ENCODE results near the gene GAB2.
A peak's percentile ranks its signal among the peaks of the same experiment; 100 is the strongest.
"Not testable (repeated sequence)": the region's sequence is repeated elsewhere in the genome, so short reads cannot be mapped to it uniquely, and the experiment has no call there.

Gene GAB2

GRCh38 chr11:78195917-78196560, 221.6 kb downstream of the GAB2 start:
- DNase-seq, result no peak

GRCh38 chr11:78194490-78194889, 223.1 kb downstream of the GAB2 start:
- no peak for DNase-seq

- no peak for DNase-seq
Observed at GRCh38 chr11:78193806-78194205, 223.8 kb downstream of the GAB2 start.

- DNase-seq, result no peak
Observed at GRCh38 chr11:78192911-78193351, 224.7 kb downstream of the GAB2 start.

- DNase-seq, result no peak
Observed at GRCh38 chr11:78192223-78192719, 225.3 kb downstream of the GAB2 start.

GRCh38 chr11:78190871-78191538, 226.6 kb downstream of the GAB2 start:
- DNase-seq, result no peak

- no peak for DNase-seq
Observed at GRCh38 chr11:78190374-78190773, 227.2 kb downstream of the GAB2 start.

GRCh38 chr11:78189851-78190250, 227.8 kb downstream of the GAB2 start:
- no peak for DNase-seq

- DNase-seq, result no peak
Observed at GRCh38 chr11:78189174-78189724, 228.4 kb downstream of the GAB2 start.

- DNase-seq, result peak; percentile 84
Observed at GRCh38 chr11:78188286-78189173, 229.1 kb downstream of the GAB2 start, which contains the start of the genes KCTD21 and USP35. KCTD21 (minus strand) TSS chr11:78188626; CDS start chr11:78174554, 14,072 bp downstream. USP35 (plus strand) TSS chr11:78188919; CDS start chr11:78196246, 7,327 bp downstream.

- DNase-seq, result no peak
Observed at GRCh38 chr11:78187366-78188285, 230.0 kb downstream of the GAB2 start.

- no peak for DNase-seq
Observed at GRCh38 chr11:78181185-78181584, 236.4 kb downstream of the GAB2 start.

- DNase-seq, result no peak
Observed at GRCh38 chr11:78180751-78181150, 236.9 kb downstream of the GAB2 start.

GRCh38 chr11:78179459-78180071, 238.1 kb downstream of the GAB2 start:
- no peak for DNase-seq

- no peak for DNase-seq
Observed at GRCh38 chr11:78177216-78177615, 240.4 kb downstream of the GAB2 start.

GRCh38 chr11:78176605-78177141, 240.9 kb downstream of the GAB2 start:
- DNase-seq, result no peak

- DNase-seq, result not testable (repeated sequence)
Observed at GRCh38 chr11:78175862-78176261, 241.8 kb downstream of the GAB2 start.

- DNase-seq, result no peak
Observed at GRCh38 chr11:78171951-78172350, 245.7 kb downstream of the GAB2 start.

GRCh38 chr11:78170874-78171549, 246.6 kb downstream of the GAB2 start:
- DNase-seq, result no peak

- DNase-seq, result no peak
Observed at GRCh38 chr11:78170413-78170812, 247.2 kb downstream of the GAB2 start.

Data from NCI-H1694 treated with DMSO at 0.1 percent for 48 hours (cell line).